HG02763 (cell line): Measurements from ENCODE around the gene ABCA8.

ENCODE experiments used
- ATAC-seq: cut with Tn5 transposase; IDR thresholded peaks from one replicate; pipeline ENCODE4 v1.9.1; 2021; ENCODE audit warnings: mild to moderate bottlenecking, moderate library complexity; ENCODE audit not compliant: unreplicated experiment

The ABCA8 gene

DNA sequence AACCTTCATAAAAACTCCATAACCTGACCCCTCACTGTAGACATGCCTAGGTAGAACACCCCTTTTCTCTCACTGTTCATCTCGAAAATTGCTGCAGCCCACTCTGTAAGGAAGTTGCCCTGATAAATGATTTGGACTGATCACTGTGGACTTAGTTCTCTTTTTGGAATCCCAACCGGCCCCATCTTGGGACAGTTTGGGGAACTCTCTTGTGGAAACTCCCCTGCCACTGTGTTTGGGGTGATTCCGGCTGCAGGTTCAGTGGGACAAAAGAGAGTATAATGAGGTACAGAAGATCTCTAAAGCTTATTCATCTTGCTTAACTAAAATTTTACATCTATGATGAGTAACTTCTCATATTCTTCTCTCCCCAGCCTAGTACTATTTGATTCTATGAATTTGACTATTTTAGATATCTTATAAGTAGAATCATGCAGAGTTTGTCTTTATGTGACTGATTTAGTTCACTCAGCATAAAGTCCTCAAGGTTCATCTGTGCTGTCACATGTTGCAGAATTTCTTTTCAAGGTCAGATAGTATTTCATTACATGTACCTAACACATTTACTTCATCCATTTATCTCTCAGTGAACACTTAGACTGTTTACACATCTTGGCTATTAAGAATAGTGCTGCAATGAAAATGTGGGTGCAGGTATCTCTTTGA lies 84.9 kb downstream of the ABCA8 start:
- ATAC-seq = no peak

DNA sequence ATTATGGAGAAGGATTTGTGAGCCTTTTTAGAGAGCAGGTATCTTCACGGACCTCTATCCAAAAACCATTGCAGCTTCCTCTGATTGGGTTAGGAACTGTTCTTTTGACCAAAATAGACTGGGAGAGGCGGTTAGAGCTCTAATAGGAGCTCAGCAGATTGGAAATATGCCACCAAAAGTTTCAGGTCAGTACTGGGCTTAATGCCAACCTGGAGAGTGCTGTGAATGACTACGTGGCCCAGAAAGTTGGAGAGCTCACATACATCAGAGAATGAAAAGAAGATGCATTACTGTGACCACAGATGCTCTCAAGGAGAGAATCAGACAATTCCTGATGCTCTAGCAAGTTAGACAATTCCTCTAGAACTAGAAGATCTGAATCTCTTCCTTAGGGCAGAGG lies 86.5 kb downstream of the ABCA8 start:
- ATAC-seq = no peak

DNA sequence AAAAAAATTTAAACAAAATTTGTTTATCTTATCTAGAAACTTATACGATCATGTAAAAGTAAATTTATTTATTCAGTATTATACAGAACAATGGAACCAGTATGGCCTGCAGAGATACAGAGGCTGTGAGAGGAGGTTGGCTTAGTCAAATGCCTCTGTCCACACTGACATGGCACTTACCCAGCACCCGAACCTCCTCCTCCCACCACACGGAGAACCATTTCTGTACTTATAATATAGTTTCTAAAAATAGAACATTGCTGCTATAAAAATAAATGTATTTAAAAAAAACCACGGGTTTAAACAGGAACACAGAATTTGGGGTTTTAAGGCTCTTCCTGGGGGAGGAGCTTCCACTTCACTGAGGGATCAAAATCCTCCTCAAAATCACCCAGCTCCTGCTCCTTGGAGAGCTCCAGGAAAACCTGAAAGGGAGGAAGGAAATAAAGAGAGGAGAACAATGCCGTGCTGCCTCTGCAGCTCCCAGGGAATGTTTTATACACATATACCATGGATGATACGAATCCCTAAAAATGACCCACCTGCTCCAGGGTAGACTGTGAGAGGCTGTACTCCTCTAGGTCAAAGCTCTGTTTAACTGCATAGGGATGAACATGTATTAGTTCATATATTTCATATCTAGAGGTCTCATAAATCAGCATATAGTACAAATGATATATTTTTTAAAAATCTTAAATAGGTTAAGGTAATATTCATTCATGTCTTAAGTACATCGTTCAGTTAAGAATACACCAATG lies 87.3 kb downstream of the ABCA8 start:
- no peak for ATAC-seq

GRCh38 chr17:68865584-68865983 lies 89.6 kb downstream of the ABCA8 start:
- no peak for ATAC-seq

DNA sequence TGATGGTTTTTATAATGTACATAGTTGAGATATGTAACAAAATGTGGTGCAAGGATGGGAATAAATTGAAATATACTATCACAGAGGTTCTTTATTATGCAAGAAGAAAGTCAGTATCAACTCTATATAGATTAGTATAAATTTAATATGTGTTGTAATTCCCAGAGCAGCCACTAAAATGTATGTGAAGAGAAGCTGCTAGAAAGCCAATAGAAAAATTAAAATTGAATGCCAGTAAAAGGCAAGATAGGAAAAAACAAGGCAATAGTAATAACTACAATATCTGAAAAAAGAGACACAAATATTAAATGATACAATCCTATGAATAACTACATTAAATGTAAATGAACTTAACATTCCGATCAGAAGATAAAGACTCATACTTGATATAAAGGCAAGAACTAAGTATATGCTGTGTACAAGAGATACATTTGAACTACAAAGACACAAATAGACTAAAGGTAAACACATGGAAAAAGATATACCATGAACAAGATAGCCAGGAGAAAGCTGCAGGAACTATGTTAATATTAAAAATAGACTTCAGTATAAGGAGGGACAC lies 92.0 kb downstream of the ABCA8 start:
- ATAC-seq = no peak

- ATAC-seq = no peak
Measured at GRCh38 chr17:68861602-68862001, 93.6 kb downstream of the ABCA8 start.

DNA sequence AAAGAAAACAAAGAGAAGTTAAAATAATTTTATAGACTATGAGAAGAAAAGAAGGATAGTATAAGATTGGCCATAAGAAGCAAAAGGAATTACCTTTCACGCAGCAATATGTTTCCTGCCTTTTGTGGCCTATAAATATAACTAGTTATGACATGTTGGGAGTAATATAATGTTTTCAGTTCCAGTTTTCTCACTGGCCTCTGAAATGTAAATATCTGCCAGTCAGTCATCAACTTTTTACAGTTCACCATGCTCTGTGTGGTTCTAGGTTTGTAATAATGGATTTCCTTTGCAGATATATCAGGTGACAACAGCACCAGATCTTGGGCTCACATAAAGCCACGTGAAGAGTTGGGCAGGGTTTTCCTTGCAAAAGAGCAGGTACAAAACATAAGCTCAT lies 94.3 kb downstream of the ABCA8 start:
- ATAC-seq = no peak

GRCh38 chr17:68854452-68854851 lies 100.7 kb downstream of the ABCA8 start:
- ATAC-seq = no peak

DNA sequence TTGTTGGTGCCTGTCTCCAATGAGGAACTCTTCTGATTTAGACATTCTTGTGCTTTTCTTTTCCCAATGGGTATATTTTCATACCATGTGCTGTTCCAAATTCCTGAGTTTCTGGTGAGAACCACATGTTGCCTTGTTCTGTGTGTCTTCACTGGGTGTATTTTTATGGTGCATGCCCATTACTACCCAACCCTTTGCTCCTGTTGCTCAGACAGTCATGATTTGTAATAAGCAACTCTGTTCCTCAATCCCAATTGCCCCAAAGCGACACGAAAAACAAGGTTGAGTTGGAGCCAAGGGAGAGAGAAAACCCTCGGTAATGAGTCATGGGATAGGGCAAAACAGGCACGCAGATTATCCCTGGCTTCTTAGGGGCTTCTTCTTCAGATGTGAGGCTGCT lies 101.8 kb downstream of the ABCA8 start:
- no peak for ATAC-seq

DNA sequence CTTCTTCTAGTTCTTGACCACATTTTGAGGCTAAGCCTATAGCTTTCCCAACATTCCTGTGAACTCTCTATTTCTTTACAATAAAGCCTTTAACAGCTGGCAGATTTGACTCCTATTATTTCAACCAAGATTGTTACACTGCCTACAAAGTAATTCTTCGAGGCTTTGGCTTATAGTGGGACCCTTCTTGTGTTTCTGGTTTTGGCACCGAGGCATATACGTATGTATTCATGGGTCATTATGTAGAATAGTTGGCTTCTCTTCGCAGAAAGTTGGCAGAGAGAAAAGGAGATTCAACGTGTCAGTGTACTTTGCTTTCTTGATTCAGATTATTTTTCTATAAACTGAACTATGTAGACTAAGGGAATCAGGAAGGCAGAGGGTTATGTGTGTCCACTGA lies 102.2 kb downstream of the ABCA8 start:
- ATAC-seq = no peak

- no peak for ATAC-seq
Measured at GRCh38 chr17:68851890-68852289, 103.3 kb downstream of the ABCA8 start.

- no peak for ATAC-seq
Measured at GRCh38 chr17:68850749-68851510, 104.3 kb downstream of the ABCA8 start.

- no peak for ATAC-seq
Measured at GRCh38 chr17:68849673-68850610, 105.2 kb downstream of the ABCA8 start.

DNA sequence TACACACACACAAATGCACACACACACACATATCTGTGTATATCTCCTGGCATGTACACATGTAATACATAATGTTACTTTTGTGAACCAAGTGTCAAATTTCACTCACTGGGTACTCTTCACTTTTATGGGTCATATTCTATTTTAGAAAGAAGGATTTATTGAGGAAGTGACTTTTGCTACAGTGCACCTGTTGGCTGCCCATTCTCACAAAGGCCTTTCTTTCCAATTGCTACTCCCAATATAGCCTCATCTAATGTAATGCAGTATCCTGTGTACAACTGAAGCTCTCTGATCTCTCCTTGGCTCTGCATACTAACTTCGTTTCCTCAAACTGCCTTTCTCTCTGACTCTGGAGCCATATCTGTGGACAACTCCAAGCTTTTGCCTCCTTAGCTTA lies 107.5 kb downstream of the ABCA8 start:
- no peak for ATAC-seq

GRCh38 chr17:68843522-68843921 lies 111.7 kb downstream of the ABCA8 start:
- ATAC-seq = no peak

DNA sequence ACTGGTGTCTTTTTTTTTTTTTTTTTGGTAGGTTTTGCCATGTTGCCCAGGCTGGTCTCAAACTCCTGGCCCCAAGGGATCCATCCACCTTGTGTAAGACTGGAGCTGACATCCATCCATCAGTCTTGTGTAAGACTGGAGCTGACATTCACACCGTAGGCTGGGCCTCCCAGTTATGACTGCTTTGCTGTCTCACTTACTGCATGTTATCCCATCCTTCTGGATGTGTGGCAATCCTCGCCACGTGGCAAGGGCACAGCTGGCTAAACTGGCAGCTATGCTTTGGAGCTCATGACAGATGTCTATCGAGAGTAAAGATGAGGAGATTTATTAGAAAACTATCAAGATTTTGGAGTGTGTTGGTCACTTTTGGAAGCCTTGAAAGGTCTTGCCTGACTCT lies 115.1 kb downstream of the ABCA8 start:
- ATAC-seq = no peak

DNA sequence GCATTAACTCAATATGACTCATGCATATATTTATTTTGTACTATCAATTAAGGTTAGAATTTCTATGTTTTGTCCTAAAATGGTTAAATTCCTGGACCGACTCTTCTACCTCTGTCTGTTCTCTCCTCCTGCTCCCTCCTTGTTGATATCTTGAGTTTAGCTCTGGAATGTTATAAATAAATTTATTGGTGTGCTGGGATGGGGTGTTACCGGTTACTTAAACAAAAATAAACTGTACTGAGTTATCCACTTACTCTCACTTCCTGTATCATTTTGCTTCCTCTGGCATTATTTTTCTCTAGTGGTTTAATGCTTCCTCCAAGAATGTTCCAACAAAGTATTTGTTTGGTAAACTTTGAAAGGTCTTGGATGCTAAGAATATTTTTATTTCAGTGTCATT lies 120.1 kb downstream of the ABCA8 start:
- no peak for ATAC-seq

GRCh38 chr17:68834328-68834836 lies 120.8 kb downstream of the ABCA8 start:
- ATAC-seq = no peak

DNA sequence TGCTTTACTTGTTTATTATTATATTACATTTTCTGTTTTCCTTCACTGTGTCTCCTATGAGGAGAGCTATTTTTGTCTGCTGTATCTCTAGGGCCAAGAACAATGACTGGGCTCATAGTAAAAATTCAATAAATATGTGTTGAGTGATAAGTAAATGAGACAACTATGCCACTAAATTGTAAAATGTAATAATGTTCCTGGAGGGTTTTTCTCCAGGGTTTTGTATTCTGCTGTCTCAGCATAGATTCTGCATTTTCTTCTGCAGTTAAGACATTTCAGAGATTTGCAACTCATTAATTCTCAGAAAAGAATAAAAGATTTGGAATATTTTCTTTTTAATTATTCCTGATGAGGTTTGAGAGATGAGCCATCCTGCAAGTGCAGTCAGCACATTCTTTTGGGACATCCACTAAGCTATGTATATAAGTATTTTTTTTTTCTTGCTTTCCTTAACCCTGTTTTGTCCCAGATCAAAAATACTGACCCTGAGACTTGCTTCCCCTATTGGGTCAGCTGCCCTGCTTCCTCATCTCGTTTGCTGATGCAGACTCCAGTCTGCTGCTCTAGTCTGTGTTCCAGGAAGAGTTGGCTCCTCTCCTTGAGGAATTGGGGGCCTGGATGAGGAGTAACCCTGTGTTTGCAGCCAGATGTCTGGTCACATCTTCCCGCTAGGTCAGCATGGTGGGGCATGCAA lies 122.9 kb downstream of the ABCA8 start:
- ATAC-seq = no peak

GRCh38 chr17:68831170-68831569 lies 124.0 kb downstream of the ABCA8 start:
- no peak for ATAC-seq
